Stimulated activated CD8-positive, alpha-beta memory T cell treated with anti-CD3 and anti-CD28 coated beads, Interleukin-2, amount 100 ng/mL, for 1 hour (primary cell): ENCODE measurements around the gene UBAP1L.

Experiments used
- DNase-seq, 2 donors: peaks; one replicate each; pipeline ENCODE4 v3.0.0-alpha.2; 2020; ENCODE audit warnings: low read depth in 2 of 2

The UBAP1L gene

GRCh38 chr15:65066635-65067316 is 48.2 kb downstream of the UBAP1L start:
- DNase-seq, result no peak

GRCh38 chr15:65066001-65066634 is 48.9 kb downstream of the UBAP1L start:
- DNase-seq, result no peak

GRCh38 chr15:65062726-65063125 is 52.3 kb downstream of the UBAP1L start:
- DNase-seq, result no peak

GRCh38 chr15:65062061-65062460 is 52.9 kb downstream of the UBAP1L start:
- no peak for DNase-seq

- no peak for DNase-seq
These were observed 54.2 kb downstream of the UBAP1L start for GRCh38 chr15:65060641-65061397.

- DNase-seq, result no peak
These were observed 54.9 kb downstream of the UBAP1L start for GRCh38 chr15:65059931-65060596.

- no peak for DNase-seq
These were observed 55.6 kb downstream of the UBAP1L start for GRCh38 chr15:65059369-65059750.

- DNase-seq, result no peak
These were observed 56.3 kb downstream of the UBAP1L start for GRCh38 chr15:65058394-65059368.

- no peak for DNase-seq
These were observed 57.5 kb downstream of the UBAP1L start for GRCh38 chr15:65057549-65057940.

GRCh38 chr15:65056868-65057548 is 58.0 kb downstream of the UBAP1L start:
- DNase-seq, result no peak

- no peak for DNase-seq
These were observed 58.9 kb downstream of the UBAP1L start for GRCh38 chr15:65056106-65056505.

- DNase-seq, result no peak
These were observed 59.7 kb downstream of the UBAP1L start for GRCh38 chr15:65055201-65055870.

GRCh38 chr15:65054333-65055200 is 60.4 kb downstream of the UBAP1L start:
- DNase-seq, result peak in 1 of 2 donors; percentile 23

- no peak for DNase-seq
These were observed 62.0 kb downstream of the UBAP1L start for GRCh38 chr15:65052956-65053355.

- no peak for DNase-seq
These were observed 63.7 kb downstream of the UBAP1L start for GRCh38 chr15:65051266-65051665.

- DNase-seq, result no peak
These were observed 64.7 kb downstream of the UBAP1L start for GRCh38 chr15:65050270-65050669.

GRCh38 chr15:65049418-65049840 is 65.6 kb downstream of the UBAP1L start:
- DNase-seq, result peak; percentile 64 to 76

- DNase-seq, result no peak
These were observed 66.8 kb downstream of the UBAP1L start for GRCh38 chr15:65048241-65048640.
